Psoas muscle (tissue), 8 donors: ENCODE measurements around the gene TOMM5. TPM values are rescaled to one million over a fixed set of nuclear protein-coding genes. Genes with fewer than 3 reads are reported as not detected.
A peak's percentile ranks its signal among the peaks of the same experiment; 100 is the strongest.

Source experiments
- ATAC-seq, 4 donors: fragments of 200-7000 bp; cut with Tn5 transposase; one replicate each; pipeline ENCODE4 v1.9.1; 2020; ENCODE audit warnings: moderate library complexity in 3 of 4, mild to moderate bottlenecking in 2 of 4
- DNase-seq, 2 donors: peaks; one replicate each; pipeline ENCODE4 v3.0.0-alpha.2; 2020
- H3K27ac ChIP-seq: fragments of 200-600 bp; one replicate; pipeline ENCODE4 v1.8.0; 2022
- H3K27me3 ChIP-seq, 3 donors: fragments of 200-600 bp in 1 of 3; one replicate each; pipeline versions ENCODE4 v1.6.1 to v1.8.0; 2013 to 2022; ENCODE audit warnings: low read length in 2 of 3, mild to moderate bottlenecking in 2 of 3, moderate library complexity in 1 of 3; ENCODE audit not compliant: insufficient read depth in 3 of 3
- H3K36me3 ChIP-seq, 2 donors: fragments of 200-600 bp in 1 of 2; one replicate each; pipeline versions ENCODE4 v1.6.1 to v1.8.0; 2013 to 2022; ENCODE audit warnings: low read depth in 1 of 2, mild to moderate bottlenecking in 1 of 2, moderate library complexity in 1 of 2; ENCODE audit not compliant: insufficient read depth in 1 of 2
- H3K4me1 ChIP-seq: fragments of 200-600 bp; one replicate; pipeline ENCODE4 v1.8.0; 2022
- H3K4me3 ChIP-seq: fragments of 200-600 bp; one replicate; pipeline ENCODE4 v1.8.0; 2022; ENCODE audit warnings: mild to moderate bottlenecking
- H3K9me3 ChIP-seq: fragments of 200-600 bp; one replicate; pipeline ENCODE4 v1.8.0; 2022
- CTCF ChIP-seq: fragments of 200-600 bp; IDR thresholded peaks from one replicate; pipeline ENCODE4 v1.8.0; 2022; ENCODE audit warnings: antibody characterized with exemption
- WGBS, 3 donors: extraction: QIAGEN DNeasy Blood & Tissue Kit; methylation state at CpG; one replicate each; pipeline versions ENCODE4 v1.1.6 to v1.1.7; 2013; 5-methylcytosine and 5-hydroxymethylcytosine counted together
- intact Hi-C, 2 donors: fragments of 100-400 bp; cut with DNase I; formaldehyde crosslinking; loops; one replicate each; pipeline versions ENCODE4 v1.11.0 to v1.14.2; 2022
- polyA plus RNA-seq, 3 donors: library from polyadenylated mRNA; stranded (reverse); fragments of 200-250 nt; gene quantifications; one replicate each; pipeline ENCODE4 v1.2.3, GENCODE V29; 2013
- total RNA-seq, 4 donors: library from RNA; stranded (reverse); fragmentation: NEBNext Ultra II Directional in 2 of 4; extraction: Animal tissue kit (Norgen Biotek cat#: 25700) in 2 of 4; gene quantifications; one replicate each; pipeline versions ENCODE4 v1.2.1 to v1.2.4, GENCODE V29; 2021 to 2023
- donor health status: healthy with polysubstance abuse.
- donor health status: DM: no; HTN: no; CAD: no; lungs with moderate emphysema.
- donor health status: Bipolar disorder and iron deficiency.
- donor health status: healthy.
- donor health status: DM: yes; HTN: yes; CAD: no.
- donor health status: DM: no; HTN: no; CAD: no.
- donor health status: DM: no; HTN: no; CAD: no.
- donor health status: DM: yes; HTN: yes; CAD: no.

Gene TOMM5
- total and polyA plus RNA-seq, 7 donors, result 65.2 to 280 (median 104) TPM

GRCh38 chr9:37596504-37596903 lies 4.1 kb upstream of the TOMM5 start:
- Histone ChIP-seq H3K36me3 (no peaks in the 10 kb centered on the region), H3K4me3 (no peak overlapping the region), H3K4me1 (peaks cover 8% of the 10 kb centered on the region), H3K27me3 (no peaks in the 10 kb centered on the region), H3K9me3 (no peaks in the 10 kb centered on the region), H3K27ac (no peak overlapping the region)
- intact Hi-C loops, result loop anchor here in 1 of 2 donors (5.0 to 10.0 kb wide), 2 partner anchors 51 to 308 kb away; partner anchors contain the start of gene SLC25A51
- no peak for TF ChIP-seq CTCF
- no peak for DNase-seq
- no peak for ATAC-seq
- 49 to 53% (median 49%) methylated on average over 2 of the region's 2 CpGs for WGBS, 3 donors

- Histone ChIP-seq H3K4me3 (peak overlapping the region; percentile 24), H3K27ac (no peak overlapping the region), H3K36me3 (peaks cover 0 to 11% of the 10 kb centered on the region in 2 donors), H3K27me3 (no peaks in the 10 kb centered on the region), H3K4me1 (peaks cover 24% of the 10 kb centered on the region), H3K9me3 (no peaks in the 10 kb centered on the region)
- WGBS, 3 donors, result 81 to 87% (median 84%) methylated on average over 6 of the region's 6 CpGs
- ATAC-seq, result no peak
- DNase-seq, result no peak
- intact Hi-C loops, result loop anchor here in 1 of 2 donors (2.0 to 10.0 kb wide), 4 partner anchors 17 to 311 kb away; partner anchors contain the start of genes DCAF10, FBXO10 and SLC25A51
- no peak for TF ChIP-seq CTCF
These were observed 1.6 kb upstream of the TOMM5 start for GRCh38 chr9:37593883-37594448.

GRCh38 chr9:37587521-37587920 lies 4.9 kb downstream of the TOMM5 start:
- no peaks in the 10 kb centered on the region for H3K27me3 ChIP-seq
- peaks cover 18% of the 10 kb centered on the region for H3K4me1 ChIP-seq
- TF ChIP-seq CTCF, result no peak
- no peak for ATAC-seq
- H3K36me3 ChIP-seq, result peaks cover 12 to 71% of the 10 kb centered on the region in 2 donors
- no peaks in the 10 kb centered on the region for H3K9me3 ChIP-seq
- no peak for DNase-seq
- no peak overlapping the region for H3K27ac ChIP-seq
- WGBS, 3 donors, result 74 to 95% (median 89%) methylated on average over 4 of the region's 4 CpGs
- H3K4me3 ChIP-seq, result no peak overlapping the region
- intact Hi-C loops, result loop anchor here in 1 of 2 donors (10.0 kb wide), 1 partner anchor 197 kb away; the partner anchor contains the start of gene EXOSC3

GRCh38 chr9:37583522-37584121 lies 8.8 kb downstream of the TOMM5 start:
- Histone ChIP-seq H3K4me1 (no peaks in the 10 kb centered on the region), H3K27me3 (no peaks in the 10 kb centered on the region), H3K9me3 (no peaks in the 10 kb centered on the region), H3K36me3 (peaks cover 12 to 70% of the 10 kb centered on the region in 2 donors), H3K4me3 (no peak overlapping the region), H3K27ac (no peak overlapping the region)
- no peak for TF ChIP-seq CTCF
- WGBS, 3 donors, result 81 to 93% (median 86%) methylated on average over 3 of the region's 3 CpGs
- no peak for DNase-seq
- no peak for ATAC-seq
- intact Hi-C loops, result loop anchor here (5.0 to 10.0 kb wide), 3 partner anchors 109 to 201 kb away; partner anchors contain the start of gene EXOSC3 (in 1 of the 2)
